Dedifferentiated amniotic fluid mesenchymal stem cell (primary cell): Measurements from ENCODE around the gene CIT.
"Not testable (repeated sequence)": the region's sequence is repeated elsewhere in the genome, so short reads cannot be mapped to it uniquely, and the experiment has no call there.

ENCODE experiments used
- DNase-seq: peaks from one replicate; pipeline ENCODE4 v3.0.0-alpha.2; 2016; ENCODE audit errors: extremely low spot score

CIT gene

DNA sequence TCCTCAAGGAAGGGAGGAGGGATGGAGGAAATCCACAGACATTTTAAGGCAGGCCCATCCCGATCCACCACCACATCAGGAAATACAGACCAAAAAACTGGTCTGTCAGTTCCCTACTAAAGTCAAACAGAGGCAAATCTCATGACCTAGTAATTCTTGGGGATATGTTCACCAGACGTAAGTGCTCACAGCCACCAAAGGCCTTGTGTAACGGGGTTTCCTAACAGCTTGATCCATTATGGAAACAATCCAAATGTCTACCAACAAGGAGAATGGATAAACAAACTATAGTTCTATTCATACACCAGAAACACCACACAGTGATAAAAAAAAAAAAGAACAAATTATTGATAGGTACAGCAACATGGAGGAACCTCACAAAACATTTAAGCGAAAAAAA is 136.3 kb downstream of the CIT start:
- DNase-seq, result no peak

DNA sequence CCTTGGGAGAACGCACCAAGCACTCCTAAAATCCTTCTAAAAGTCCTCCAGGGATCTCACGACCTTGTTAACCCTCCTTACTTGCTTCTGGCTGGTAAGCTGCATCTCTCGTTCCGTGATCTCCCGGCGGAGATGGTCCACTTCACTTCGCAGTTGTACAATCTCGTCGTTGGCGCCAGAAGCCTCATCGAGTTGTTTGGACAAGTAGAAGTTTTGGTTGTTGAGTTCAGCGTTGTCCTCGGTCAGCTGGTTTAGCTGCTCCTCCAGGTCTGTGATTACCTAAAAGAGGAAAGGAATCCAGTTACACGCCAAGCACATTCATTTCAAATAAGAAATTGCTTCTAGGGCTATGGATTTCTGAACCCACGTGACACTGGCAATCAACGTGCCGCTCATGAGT is 142.0 kb downstream of the CIT start:
- DNase-seq, result no peak

DNA sequence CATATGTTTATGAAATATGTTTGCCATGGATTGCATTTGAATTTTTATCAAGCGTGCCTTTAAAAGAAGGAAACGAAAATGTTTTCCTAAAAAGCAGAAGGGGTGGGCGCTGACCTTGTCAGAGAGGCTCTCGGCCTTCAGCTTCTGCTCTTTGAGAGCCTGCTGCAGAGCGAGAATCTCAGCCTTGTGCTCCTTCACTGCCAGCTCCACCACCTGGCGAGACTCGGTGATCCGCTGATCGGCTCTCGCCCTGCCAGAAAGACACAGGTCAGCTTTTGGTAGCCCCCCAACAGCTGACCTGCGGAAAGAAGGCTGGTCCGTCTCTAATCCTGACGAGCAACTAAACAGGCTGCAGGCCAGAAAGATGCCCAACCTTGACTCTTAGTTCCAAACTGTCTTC is 146.7 kb downstream of the CIT start:
- no peak for DNase-seq

DNA sequence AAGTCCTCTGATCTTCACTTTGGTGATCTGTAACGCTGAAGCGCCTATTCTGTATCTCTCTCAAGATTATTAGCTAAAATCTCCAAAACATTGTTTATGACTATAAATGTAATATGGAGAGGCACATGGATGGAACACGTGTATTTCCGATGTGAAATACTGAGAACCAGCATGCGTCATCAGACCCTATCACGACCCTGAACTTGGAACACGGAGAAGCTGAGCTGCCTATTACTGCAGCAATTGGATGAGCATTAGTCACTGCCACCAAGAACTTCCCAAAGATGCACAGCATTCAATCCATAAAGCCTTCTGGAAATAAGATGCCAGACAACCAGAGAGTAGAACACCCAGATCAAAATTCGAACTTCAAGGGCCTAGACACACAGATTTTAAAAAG is 147.2 kb downstream of the CIT start:
- no peak for DNase-seq

DNA sequence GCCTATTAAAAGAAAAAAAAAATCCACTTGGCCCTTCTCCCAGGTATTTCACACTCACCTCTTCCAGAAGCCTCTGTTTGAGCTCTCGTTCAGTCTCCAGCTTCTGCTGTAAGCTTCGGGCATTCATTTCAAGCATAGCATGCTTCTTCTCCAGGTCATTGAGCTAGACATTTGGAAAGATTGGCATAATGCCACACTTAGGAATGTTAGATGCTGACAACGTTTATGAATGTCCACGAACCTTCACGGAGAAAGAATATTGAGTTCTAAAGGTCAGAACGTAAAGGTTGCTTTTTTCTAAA is 148.7 kb downstream of the CIT start:
- DNase-seq, result no peak

- no peak for DNase-seq
Measured at GRCh38 chr12:119727600-119728443, 149.3 kb downstream of the CIT start.

- DNase-seq, result no peak
Measured at GRCh38 chr12:119725523-119725922, 151.6 kb downstream of the CIT start.

DNA sequence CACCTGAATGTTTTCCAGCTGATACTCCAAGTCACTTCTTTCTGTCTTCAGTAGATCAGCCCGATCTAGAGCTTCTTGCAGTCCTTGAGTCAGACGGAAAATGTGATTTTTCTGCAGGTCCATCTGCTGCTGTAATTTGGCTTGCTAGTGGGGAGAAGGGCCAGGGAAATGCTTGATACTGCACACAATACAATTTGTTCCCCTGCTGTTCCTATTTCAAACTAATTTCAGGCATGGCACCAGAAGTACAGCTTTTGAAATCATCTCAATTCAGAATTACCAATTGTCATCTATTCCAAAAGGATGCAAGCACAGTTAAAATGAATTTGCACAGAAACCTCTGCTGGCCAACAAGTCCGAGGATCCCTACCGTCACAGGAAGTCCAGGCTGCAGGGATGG is 155.8 kb downstream of the CIT start:
- no peak for DNase-seq

DNA sequence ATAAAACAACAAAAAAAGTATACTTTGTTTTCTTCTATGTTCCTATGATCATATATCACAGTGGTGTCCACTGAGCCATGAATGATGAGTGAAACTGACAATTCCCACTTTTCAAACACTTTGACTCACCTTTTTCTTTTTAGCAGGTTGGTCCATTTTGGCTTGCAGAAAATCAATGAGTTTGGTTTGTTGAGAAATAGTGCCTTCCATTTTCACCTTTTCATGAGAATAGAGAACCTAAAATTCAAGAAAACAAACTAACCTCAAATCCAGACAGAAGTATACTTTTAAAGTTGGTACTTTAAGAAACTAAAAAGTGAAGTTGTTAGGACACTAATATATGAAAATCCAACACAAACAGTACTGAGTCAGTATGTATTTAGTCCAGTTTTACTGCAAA is 156.8 kb downstream of the CIT start:
- no peak for DNase-seq

- DNase-seq, result no peak
Measured at GRCh38 chr12:119718141-119718540, 159.0 kb downstream of the CIT start.

- no peak for DNase-seq
Measured at GRCh38 chr12:119715268-119715620, 161.9 kb downstream of the CIT start.

DNA sequence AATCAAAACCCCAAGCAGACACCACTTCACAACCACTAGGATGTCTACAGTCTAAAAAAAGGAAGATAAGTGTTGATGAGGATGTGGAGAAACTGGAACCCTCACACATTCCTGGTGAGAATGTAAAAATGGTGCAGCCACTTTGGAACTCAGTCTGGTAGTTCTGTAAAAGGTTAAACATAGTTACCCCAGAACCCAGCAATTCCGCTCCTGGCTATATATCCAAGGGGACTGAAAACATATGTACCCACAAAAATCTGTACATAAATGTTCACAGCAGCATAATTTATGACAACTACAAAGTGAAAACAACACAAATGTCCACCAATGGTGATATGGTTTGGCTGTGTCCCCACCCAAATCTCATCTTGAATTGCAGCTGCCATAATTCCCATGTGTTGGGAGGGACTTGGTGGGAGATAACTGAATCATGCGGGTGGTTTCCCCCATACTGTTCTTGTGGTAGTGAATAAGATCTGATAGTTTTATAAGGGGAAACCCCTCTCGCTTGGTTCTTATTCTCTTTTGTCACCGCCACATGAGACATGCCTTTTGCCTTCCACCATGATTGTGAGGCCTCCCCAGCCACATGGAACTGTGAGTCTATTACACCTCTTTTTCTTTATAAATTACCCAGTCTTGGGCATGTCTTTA is 162.4 kb downstream of the CIT start:
- no peak for DNase-seq

- DNase-seq, result no peak
Measured at GRCh38 chr12:119713551-119714031, 163.5 kb downstream of the CIT start.

DNA sequence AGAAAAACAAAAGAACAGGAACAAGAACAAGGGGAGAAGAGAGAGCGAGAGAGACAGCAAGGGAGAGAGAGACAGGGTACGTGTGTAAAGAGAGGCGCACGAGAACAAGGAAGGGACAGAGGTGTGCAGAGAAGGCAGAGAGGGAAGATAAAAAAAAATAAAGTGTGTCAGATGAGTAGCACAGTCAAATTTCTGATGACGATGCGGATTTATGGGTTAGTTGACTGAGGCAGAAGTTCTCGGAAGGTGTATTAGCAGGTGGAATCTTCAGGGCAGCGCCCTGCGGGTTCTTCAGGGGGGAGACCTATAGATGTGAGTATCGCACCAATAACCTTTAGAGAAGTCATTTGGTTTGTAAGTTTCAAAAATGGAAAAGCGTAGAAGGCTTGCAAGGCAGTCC is 164.4 kb downstream of the CIT start:
- no peak for DNase-seq

DNA sequence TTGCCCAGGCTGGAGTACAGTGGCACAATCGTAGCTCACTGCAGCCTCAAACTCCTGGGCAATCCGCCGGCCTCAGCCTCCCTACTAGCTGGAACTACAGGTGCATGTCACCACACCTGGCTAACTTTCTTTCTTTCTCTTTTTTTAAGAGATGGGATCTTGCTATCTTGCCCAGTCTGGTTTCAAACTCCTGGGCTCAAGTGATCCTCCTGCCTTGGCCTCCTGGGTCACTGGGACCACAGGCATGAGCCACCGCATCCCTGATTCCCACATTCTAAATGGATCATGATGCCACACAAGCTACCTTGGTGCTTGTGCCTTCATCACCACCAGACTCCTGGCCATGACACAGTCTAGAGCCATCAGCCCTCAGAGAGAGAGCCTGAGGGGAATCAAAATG is 165.4 kb downstream of the CIT start:
- no peak for DNase-seq

- no peak for DNase-seq
Measured at GRCh38 chr12:119710965-119711551, 166.1 kb downstream of the CIT start.

GRCh38 chr12:119710374-119710964 is 166.7 kb downstream of the CIT start:
- DNase-seq, result no peak

- DNase-seq, result not testable (repeated sequence)
Measured at GRCh38 chr12:119706427-119706826, 170.7 kb downstream of the CIT start.

- no peak for DNase-seq
Measured at GRCh38 chr12:119705182-119705581, 171.9 kb downstream of the CIT start.

DNA sequence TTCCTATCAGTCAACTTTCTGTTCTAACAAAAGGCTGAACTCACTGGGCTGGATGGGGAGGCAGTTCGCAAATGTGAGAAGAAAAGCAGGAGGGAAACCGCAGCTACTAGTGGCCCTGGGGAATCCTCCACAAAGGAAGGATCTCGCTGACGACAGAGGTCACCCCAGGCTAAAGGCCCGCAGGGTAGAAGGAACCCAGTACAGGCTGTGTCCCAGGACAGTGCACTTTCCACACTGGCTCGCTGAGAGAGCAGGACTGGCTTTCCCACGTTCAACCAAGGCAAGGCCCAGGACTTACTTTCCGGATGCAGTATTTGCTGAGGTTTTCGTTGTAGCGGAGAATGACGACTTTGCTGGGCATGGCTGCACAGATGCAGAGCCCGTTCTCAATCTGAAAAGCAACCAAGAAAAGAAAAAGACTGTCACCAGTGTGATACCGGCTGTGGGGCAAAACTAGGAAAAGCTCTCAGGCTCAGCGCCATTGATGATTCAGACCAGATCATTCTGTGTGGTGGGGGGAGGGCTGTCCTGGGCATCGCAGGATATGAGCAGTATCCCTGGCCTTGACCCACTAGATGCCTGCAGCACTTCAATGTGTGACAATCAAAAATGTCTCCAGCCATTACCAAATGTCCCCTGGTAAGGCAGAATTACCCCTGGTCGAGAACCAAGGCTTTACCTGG is 172.9 kb downstream of the CIT start:
- DNase-seq, result no peak

- no peak for DNase-seq
Measured at GRCh38 chr12:119700078-119700477, 177.0 kb downstream of the CIT start.

GRCh38 chr12:119699199-119699760 is 177.8 kb downstream of the CIT start:
- DNase-seq, result no peak
